H9 (cell line): ENCODE data around the gene HBS1L. TPM values are rescaled to one million over a fixed set of nuclear protein-coding genes. Genes with fewer than 3 reads are reported as not detected.

Experiments used
- DNase-seq: peaks from one replicate; pipeline ENCODE4 v3.0.0-alpha.2; 2017
- H2AFZ ChIP-seq: one replicate; pipeline ENCODE4 v1.6.1; 2013; ENCODE audit warnings: mild to moderate bottlenecking, low read length, control low read depth, moderate library complexity
- H2AK5ac ChIP-seq: 2 replicates; pipeline ENCODE4 v1.6.1; 2013; ENCODE audit warnings: low read length, control low read depth, mixed read lengths; ENCODE audit not compliant: insufficient read length
- H2BK120ac ChIP-seq: one replicate; pipeline ENCODE4 v1.6.1; 2013; ENCODE audit warnings: low read depth, mild to moderate bottlenecking, low read length, control low read depth, inconsistent platforms; ENCODE audit not compliant: poor library complexity, severe bottlenecking
- H2BK12ac ChIP-seq: 2 replicates; pipeline ENCODE4 v1.6.1; 2013; ENCODE audit warnings: low read length, control low read depth, mixed read lengths, low read depth; ENCODE audit not compliant: insufficient read length
- H2BK15ac ChIP-seq: 2 replicates; pipeline ENCODE4 v1.6.1; 2013; ENCODE audit warnings: low read depth, low read length, control low read depth
- H2BK20ac ChIP-seq: one replicate; pipeline ENCODE4 v1.6.1; 2013; ENCODE audit warnings: low read depth, mild to moderate bottlenecking, low read length, control low read depth, inconsistent platforms; ENCODE audit not compliant: poor library complexity, severe bottlenecking
- H2BK5ac ChIP-seq: 2 replicates; pipeline ENCODE4 v1.6.1; 2013; ENCODE audit warnings: low read length, control low read depth, mixed read lengths; ENCODE audit not compliant: insufficient read length
- H3K14ac ChIP-seq: 2 replicates; pipeline ENCODE4 v1.6.1; 2013; ENCODE audit warnings: low read length, control low read depth; ENCODE audit not compliant: insufficient read depth
- H3K18ac ChIP-seq: 2 replicates; pipeline ENCODE4 v1.6.1; 2013; ENCODE audit warnings: low read depth, mild to moderate bottlenecking, mixed read lengths, low read length, control low read depth; ENCODE audit not compliant: insufficient read length
- H3K23ac ChIP-seq: 2 replicates; pipeline ENCODE4 v1.6.1; 2013; ENCODE audit warnings: low read length, control low read depth, mixed read lengths, low read depth; ENCODE audit not compliant: insufficient read length
- H3K23me2 ChIP-seq: 2 replicates; pipeline ENCODE4 v1.6.1; 2013; ENCODE audit warnings: low read depth, mild to moderate bottlenecking, mixed read lengths, low read length, control low read depth; ENCODE audit not compliant: insufficient read length, poor library complexity, severe bottlenecking
- H3K27ac ChIP-seq: 2 replicates; pipeline ENCODE4 v1.5.1; 2013; ENCODE audit warnings: low read length, control low read depth, mixed read lengths, low read depth; ENCODE audit not compliant: insufficient read length
- H3K27me3 ChIP-seq: 2 replicates; pipeline ENCODE4 v1.6.1; 2013; ENCODE audit warnings: low read length, control low read depth, inconsistent platforms; ENCODE audit not compliant: insufficient read depth
- H3K4ac ChIP-seq: 2 replicates; pipeline ENCODE4 v1.6.1; 2013; ENCODE audit warnings: low read depth, mild to moderate bottlenecking, control low read depth, inconsistent platforms, low read length, moderate library complexity
- H3K4me1 ChIP-seq: 2 replicates; pipeline ENCODE4 v1.6.1; 2013; ENCODE audit warnings: low read length, control low read depth, inconsistent platforms; ENCODE audit not compliant: insufficient read depth
- H3K4me2 ChIP-seq: 2 replicates; pipeline ENCODE4 v1.6.1; 2013; ENCODE audit warnings: low read length, control low read depth, mixed read lengths; ENCODE audit not compliant: insufficient read length, insufficient read depth
- H3K56ac ChIP-seq: 2 replicates; pipeline ENCODE4 v1.6.1; 2013; ENCODE audit warnings: low read depth, mild to moderate bottlenecking, mixed read lengths, low read length, control low read depth; ENCODE audit not compliant: insufficient read length
- H3K79me1 ChIP-seq: 2 replicates; pipeline ENCODE4 v1.6.1; 2013; ENCODE audit warnings: low read depth, mild to moderate bottlenecking, moderate library complexity, low read length, control low read depth, inconsistent platforms; ENCODE audit not compliant: insufficient read depth, poor library complexity, severe bottlenecking
- H3K79me2 ChIP-seq: 2 replicates; pipeline ENCODE4 v1.6.1; 2013; ENCODE audit warnings: low read length, control low read depth, inconsistent platforms; ENCODE audit not compliant: insufficient read depth
- H3K9ac ChIP-seq: 2 replicates; pipeline ENCODE4 v1.6.1; 2013; ENCODE audit warnings: low read length, control low read depth, mixed read lengths; ENCODE audit not compliant: insufficient read length; ENCODE audit errors: extremely low read depth
- H3K9me3 ChIP-seq: one replicate; pipeline ENCODE4 v1.6.1; 2013; ENCODE audit warnings: low read depth, low read length, inconsistent platforms; ENCODE audit not compliant: control insufficient read depth
- H3T11ph ChIP-seq: one replicate; pipeline ENCODE4 v1.6.1; 2013; ENCODE audit warnings: mild to moderate bottlenecking, low read length, control low read depth, inconsistent platforms
- H4K20me1 ChIP-seq: one replicate; pipeline ENCODE4 v1.6.1; 2013; ENCODE audit not compliant: control insufficient read depth, insufficient read length, insufficient read depth
- H4K5ac ChIP-seq: 2 replicates; pipeline ENCODE4 v1.6.1; 2013; ENCODE audit warnings: low read depth, mild to moderate bottlenecking, mixed read lengths, low read length, control low read depth; ENCODE audit not compliant: insufficient read length
- H4K8ac ChIP-seq: replicated peaks from 2 replicates; pipeline ENCODE4 v1.6.1; 2013; ENCODE audit warnings: low read length, control low read depth, mixed read lengths, low read depth; ENCODE audit not compliant: insufficient read length
- H4K91ac ChIP-seq: 2 replicates; pipeline ENCODE4 v1.6.1; 2013; ENCODE audit warnings: low read depth, mild to moderate bottlenecking, moderate library complexity, mixed read lengths, low read length, control low read depth; ENCODE audit not compliant: insufficient read length
- H3K27ac Mint-ChIP-seq, 3 experiments: 2 replicates in 2 of 3; 3 replicates in 1 of 3; pipeline ENCODE4 v1.8.0; 2020 to 2021; ENCODE audit warnings: mixed read lengths in 3 of 3, mild to moderate bottlenecking in 1 of 3, moderate library complexity in 1 of 3
- H3K27me3 Mint-ChIP-seq: 2 replicates; pipeline ENCODE4 v1.8.0; 2021; ENCODE audit warnings: low read depth, mild to moderate bottlenecking, moderate library complexity, mixed read lengths
- H3K36me3 Mint-ChIP-seq, 3 experiments: 2 replicates in 2 of 3; 3 replicates in 1 of 3; pipeline ENCODE4 v1.8.0; 2020 to 2021; ENCODE audit warnings: low read depth in 3 of 3, mixed read lengths in 3 of 3; ENCODE audit not compliant: insufficient read depth in 1 of 3
- H3K4me1 Mint-ChIP-seq, 2 experiments: 2 replicates each; pipeline ENCODE4 v1.8.0; 2020; ENCODE audit warnings: mixed read lengths in 2 of 2
- H3K4me3 Mint-ChIP-seq, 2 experiments: 2 replicates in 1 of 2; 3 replicates in 1 of 2; pipeline ENCODE4 v1.8.0; 2020 to 2021; ENCODE audit warnings: mild to moderate bottlenecking in 2 of 2, mixed read lengths in 2 of 2, moderate library complexity in 1 of 2
- H3K9me3 Mint-ChIP-seq, 2 experiments: 2 replicates in 1 of 2; 3 replicates in 1 of 2; pipeline ENCODE4 v1.8.0; 2020; ENCODE audit warnings: mild to moderate bottlenecking in 2 of 2, mixed read lengths in 2 of 2, moderate library complexity in 1 of 2
- WGBS: extraction: QIAGEN DNeasy Blood & Tissue Kit; methylation state at CpG from one replicate; pipeline ENCODE4 v1.1.7; 2013; ENCODE audit warnings: missing lambda C conversion rate, low lambda C conversion rate, mixed read lengths; ENCODE audit not compliant: insufficient read length; ENCODE audit errors: extremely low coverage; 5-methylcytosine and 5-hydroxymethylcytosine counted together
- total RNA-seq: library from RNA; stranded (reverse); gene quantifications from 2 replicates; pipeline ENCODE4 v1.2.1, GENCODE V29; 2021
- TF ChIP-seq, protein P1 (sequence below): fragments of 200-600 bp; sonication (generic); conservative IDR thresholded peaks from 3 replicates; pipeline ENCODE4 v1.8.0; 2021; ENCODE audit warnings: antibody characterized with exemption, mild to moderate bottlenecking

HBS1L gene
- total RNA-seq, 1 experiment from 2014 or later = 110 TPM

DNA sequence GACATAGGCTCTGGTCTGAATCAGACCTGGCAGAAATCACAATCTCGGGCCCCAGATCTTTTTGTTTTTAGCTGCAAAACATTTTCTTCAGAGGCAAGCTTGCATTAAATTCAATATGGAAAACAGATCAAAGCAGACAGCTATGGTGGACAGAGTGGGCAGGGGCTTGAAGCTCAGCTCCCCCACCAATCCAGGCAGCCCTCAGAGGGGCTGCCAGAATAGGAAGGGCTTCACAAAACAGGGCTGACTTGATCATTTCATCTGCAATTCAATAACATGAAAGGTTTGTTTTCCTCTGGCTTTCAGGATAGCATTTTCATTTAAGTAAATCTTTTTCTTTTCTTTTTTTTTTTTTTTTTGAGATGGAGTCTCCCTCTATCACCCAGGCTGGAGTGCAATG, 55.5 kb downstream of the HBS1L start:
- H3K4me3 Mint-ChIP-seq = no peak overlapping the region
- no CpG with 5 or more reads among the region's 1 CpG for WGBS
- H3K14ac ChIP-seq = no peak overlapping the region
- H3T11ph ChIP-seq = no peak overlapping the region
- no peak overlapping the region for H2BK15ac ChIP-seq
- no peak overlapping the region for H2AK5ac ChIP-seq
- H3K23me2 ChIP-seq = no peaks in the 10 kb centered on the region
- no peaks in the 10 kb centered on the region for H3K9me3 Mint-ChIP-seq
- no peak overlapping the region for H3K18ac ChIP-seq
- peaks cover 0 to 16% (median 12%) of the 10 kb centered on the region in 3 experiments; a peak in 5 of 7 replicates for H3K36me3 Mint-ChIP-seq
- H3K27ac Mint-ChIP-seq = no peak overlapping the region
- H3K56ac ChIP-seq = no peak overlapping the region
- H2AFZ ChIP-seq = no peak overlapping the region
- H3K23ac ChIP-seq = no peak overlapping the region
- H2BK12ac ChIP-seq = no peak overlapping the region
- no peaks in the 10 kb centered on the region for H3K27me3 ChIP-seq
- no peak overlapping the region for H2BK20ac ChIP-seq
- TF ChIP-seq, protein P1, sequence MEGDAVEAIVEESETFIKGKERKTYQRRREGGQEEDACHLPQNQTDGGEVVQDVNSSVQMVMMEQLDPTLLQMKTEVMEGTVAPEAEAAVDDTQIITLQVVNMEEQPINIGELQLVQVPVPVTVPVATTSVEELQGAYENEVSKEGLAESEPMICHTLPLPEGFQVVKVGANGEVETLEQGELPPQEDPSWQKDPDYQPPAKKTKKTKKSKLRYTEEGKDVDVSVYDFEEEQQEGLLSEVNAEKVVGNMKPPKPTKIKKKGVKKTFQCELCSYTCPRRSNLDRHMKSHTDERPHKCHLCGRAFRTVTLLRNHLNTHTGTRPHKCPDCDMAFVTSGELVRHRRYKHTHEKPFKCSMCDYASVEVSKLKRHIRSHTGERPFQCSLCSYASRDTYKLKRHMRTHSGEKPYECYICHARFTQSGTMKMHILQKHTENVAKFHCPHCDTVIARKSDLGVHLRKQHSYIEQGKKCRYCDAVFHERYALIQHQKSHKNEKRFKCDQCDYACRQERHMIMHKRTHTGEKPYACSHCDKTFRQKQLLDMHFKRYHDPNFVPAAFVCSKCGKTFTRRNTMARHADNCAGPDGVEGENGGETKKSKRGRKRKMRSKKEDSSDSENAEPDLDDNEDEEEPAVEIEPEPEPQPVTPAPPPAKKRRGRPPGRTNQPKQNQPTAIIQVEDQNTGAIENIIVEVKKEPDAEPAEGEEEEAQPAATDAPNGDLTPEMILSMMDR = no peak
- H3K9ac ChIP-seq = no peak overlapping the region
- no peaks in the 10 kb centered on the region for H3K79me2 ChIP-seq
- no peak overlapping the region for H3K4me2 ChIP-seq
- no peak overlapping the region for H3K27ac ChIP-seq
- H4K8ac ChIP-seq = no peak overlapping the region
- no peaks in the 10 kb centered on the region for H3K27me3 Mint-ChIP-seq
- H3K9me3 ChIP-seq = no peaks in the 10 kb centered on the region
- H3K4ac ChIP-seq = no peak overlapping the region
- no peak overlapping the region for H2BK120ac ChIP-seq
- no peak overlapping the region for H4K91ac ChIP-seq
- H4K20me1 ChIP-seq = no peaks in the 10 kb centered on the region
- peaks cover 16 to 19% of the 10 kb centered on the region in 2 experiments for H3K4me1 Mint-ChIP-seq
- no peaks in the 10 kb centered on the region for H3K4me1 ChIP-seq
- no peak for DNase-seq
- H3K79me1 ChIP-seq = no peaks in the 10 kb centered on the region
- no peak overlapping the region for H4K5ac ChIP-seq
- no peak overlapping the region for H2BK5ac ChIP-seq
